ENCODE measurements around the gene CCDC190. TPM values are rescaled to one million over a fixed set of nuclear protein-coding genes. Genes with fewer than 3 reads are reported as not detected.

Gene CCDC190
- total and polyA plus RNA-seq, 2 of the 8 experiments (the other 6 are each of a cell fraction or from before 2014, with no cell fraction given), result not detected

DNA sequence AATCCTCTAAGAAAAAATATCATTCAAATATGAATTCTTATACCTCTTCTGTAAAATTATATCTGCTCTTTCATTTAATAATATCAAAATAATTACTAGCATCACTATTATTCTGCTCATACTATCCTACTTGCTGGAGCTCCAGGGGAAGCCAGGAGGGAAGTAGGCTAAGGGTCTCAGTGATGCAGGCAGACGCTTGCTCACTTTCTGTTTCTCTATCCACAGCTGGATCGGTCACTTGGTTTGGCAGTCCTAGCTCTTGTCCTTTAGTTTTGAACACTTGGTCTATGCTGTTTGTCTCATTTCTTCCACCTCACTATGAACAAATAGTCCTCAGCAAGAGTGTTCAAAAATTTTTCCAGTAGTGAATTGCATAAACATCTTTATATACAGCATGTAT lies 11.3 kb downstream of the CCDC190 start:
- H2AFZ ChIP-seq (ENCODE audit: low read length), result no peak overlapping the region
- no peak overlapping the region for H2BK5ac ChIP-seq (ENCODE audit: low read depth, low read length)
- no peak overlapping the region for H3K27ac ChIP-seq (ENCODE audit: low read depth, low read length)
- WGBS, 2 experiments (ENCODE audit: extremely low coverage in 1 of 2, insufficient coverage in 1 of 2, insufficient read length in 1 of 2, insufficient replicate concordance in 2 of 2, low coverage in 1 of 2, low lambda C conversion rate in 2 of 2, missing lambda C conversion rate in 1 of 2), result 87% methylated on average over 2 of the region's 2 CpGs; no CpG with 5 or more reads in 1 of the 2 experiments
- H3K18ac ChIP-seq (ENCODE audit: extremely low read depth, low read length), result no peak overlapping the region
- no peak overlapping the region for H4K8ac ChIP-seq (ENCODE audit: extremely low read depth, insufficient read depth, low read length)
- TF ChIP-seq SP2 (IDR thresholded peaks at IDR 0.05; ENCODE audit: low read length), result no peak
- TF ChIP-seq TCF12 (IDR thresholded peaks at IDR 0.05; ENCODE audit: low read depth, low read length), result no peak
- TF ChIP-seq SRF (IDR thresholded peaks at IDR 0.05; ENCODE audit: low read depth, low read length), result no peak
- no peak for TF ChIP-seq RNF2 (IDR thresholded peaks at IDR 0.05; ENCODE audit: borderline replicate concordance, low read depth, low read length, missing control alignments, poor library complexity, severe bottlenecking)
- no peak for TF ChIP-seq CBX5 (IDR thresholded peaks at IDR 0.05; ENCODE audit: low read depth, low read length)
- TF ChIP-seq, protein P1, sequence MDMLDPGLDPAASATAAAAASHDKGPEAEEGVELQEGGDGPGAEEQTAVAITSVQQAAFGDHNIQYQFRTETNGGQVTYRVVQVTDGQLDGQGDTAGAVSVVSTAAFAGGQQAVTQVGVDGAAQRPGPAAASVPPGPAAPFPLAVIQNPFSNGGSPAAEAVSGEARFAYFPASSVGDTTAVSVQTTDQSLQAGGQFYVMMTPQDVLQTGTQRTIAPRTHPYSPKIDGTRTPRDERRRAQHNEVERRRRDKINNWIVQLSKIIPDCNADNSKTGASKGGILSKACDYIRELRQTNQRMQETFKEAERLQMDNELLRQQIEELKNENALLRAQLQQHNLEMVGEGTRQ (IDR thresholded peaks at IDR 0.05; ENCODE audit: low read length), result no peak
- no peak for TF ChIP-seq KDM5A (IDR thresholded peaks at IDR 0.05; ENCODE audit: low read length)
- no peak for TF ChIP-seq FOSL1 (IDR thresholded peaks at IDR 0.05; ENCODE audit: insufficient read depth, low read depth, low read length)
- H4K5ac ChIP-seq (ENCODE audit: insufficient read length, low read depth, low read length), result no peak overlapping the region
- no peak overlapping the region for H4K91ac ChIP-seq (replicated peaks; ENCODE audit: insufficient read length, low read length)
- no peaks in the 10 kb centered on the region for H3K79me2 ChIP-seq (ENCODE audit: control insufficient read depth in 1 of 2, insufficient read depth in 2 of 2, low read length in 2 of 2)
- CTCF ChIA-PET (ENCODE audit: partially characterized antibody), result interaction anchor here (0.7 to 3.2 kb wide), 11 partner anchors 8 to 467 kb away, joined by 3 to 26 read pairs (median 6); partner anchors contain the start of genes CCDC190 and RGS4
- no peaks in the 10 kb centered on the region for H3K36me3 ChIP-seq (ENCODE audit: control insufficient read depth in 2 of 4, insufficient read depth in 4 of 4, low read length in 3 of 4)
- no peak overlapping the region for H2AK5ac ChIP-seq (ENCODE audit: low read depth, low read length)
- no peak overlapping the region for H2BK20ac ChIP-seq (ENCODE audit: low read length)
- H4K20me1 ChIP-seq (replicated peaks in 1 of 2; ENCODE audit: control insufficient read depth in 1 of 2, insufficient read depth in 2 of 2, low read length in 2 of 2), result no peaks in the 10 kb centered on the region
- H2BK12ac ChIP-seq (ENCODE audit: low read depth, low read length), result no peak overlapping the region
- H3K4me1 ChIP-seq (replicated peaks in 1 of 4; ENCODE audit: control insufficient read depth in 3 of 4, insufficient read depth in 4 of 4, low read length in 3 of 4), result no peaks in the 10 kb centered on the region
- no peak overlapping the region for H3K9ac ChIP-seq (replicated peaks in 1 of 4; ENCODE audit: extremely low read depth in 1 of 4, low read depth in 3 of 4, low read length in 3 of 4)
- H3K4me2 ChIP-seq (ENCODE audit: insufficient read depth in 1 of 2, low read depth in 2 of 2, low read length in 2 of 2), result no peak overlapping the region
- no peak overlapping the region for H3K14ac ChIP-seq (ENCODE audit: insufficient read length)
- no peak overlapping the region for H2BK15ac ChIP-seq (ENCODE audit: low read length)
- no peak overlapping the region for H3K56ac ChIP-seq (replicated peaks; ENCODE audit: insufficient read length, low read depth, low read length)
- no peak for DNase-seq (ENCODE audit: low read depth in 1 of 2, low spot score in 2 of 2)
- no peaks in the 10 kb centered on the region for H3K79me1 ChIP-seq (ENCODE audit: low read depth, low read length)
- no peaks in the 10 kb centered on the region for H3K27me3 ChIP-seq (replicated peaks in 1 of 4; ENCODE audit: control insufficient read depth in 3 of 4, extremely low read depth in 1 of 4, insufficient read depth in 3 of 4, low read length in 3 of 4)
- H3K9me3 ChIP-seq (ENCODE audit: insufficient read depth in 2 of 2, low read depth in 1 of 2, low read length in 1 of 2), result no peaks in the 10 kb centered on the region
- H3K23ac ChIP-seq (ENCODE audit: insufficient read length), result no peak overlapping the region
- POLR2A ChIA-PET (ENCODE audit: partially characterized antibody), result no interaction called here
- no peaks in the 10 kb centered on the region; the same call in 1 of the 2 replicates for H3K23me2 ChIP-seq (ENCODE audit: low read depth, low read length)
- H3K4ac ChIP-seq (replicated peaks; ENCODE audit: insufficient read length, low read depth, low read length), result no peak overlapping the region
- FAIRE-seq, result no peak
- H2BK120ac ChIP-seq (replicated peaks; ENCODE audit: low read depth, low read length), result no peak overlapping the region
- no peak overlapping the region for H3K4me3 ChIP-seq (ENCODE audit: extremely low read depth in 1 of 4, insufficient read depth in 2 of 4, low read depth in 3 of 4, low read length in 4 of 4)
